ENCODE results near the gene AJAP1. TPM values are rescaled to one million over a fixed set of nuclear protein-coding genes. Genes with fewer than 3 reads are reported as not detected.

AJAP1 gene
- total RNA-seq, 2 experiments from 2014 or later = 0.39 to 0.47 TPM

DNA sequence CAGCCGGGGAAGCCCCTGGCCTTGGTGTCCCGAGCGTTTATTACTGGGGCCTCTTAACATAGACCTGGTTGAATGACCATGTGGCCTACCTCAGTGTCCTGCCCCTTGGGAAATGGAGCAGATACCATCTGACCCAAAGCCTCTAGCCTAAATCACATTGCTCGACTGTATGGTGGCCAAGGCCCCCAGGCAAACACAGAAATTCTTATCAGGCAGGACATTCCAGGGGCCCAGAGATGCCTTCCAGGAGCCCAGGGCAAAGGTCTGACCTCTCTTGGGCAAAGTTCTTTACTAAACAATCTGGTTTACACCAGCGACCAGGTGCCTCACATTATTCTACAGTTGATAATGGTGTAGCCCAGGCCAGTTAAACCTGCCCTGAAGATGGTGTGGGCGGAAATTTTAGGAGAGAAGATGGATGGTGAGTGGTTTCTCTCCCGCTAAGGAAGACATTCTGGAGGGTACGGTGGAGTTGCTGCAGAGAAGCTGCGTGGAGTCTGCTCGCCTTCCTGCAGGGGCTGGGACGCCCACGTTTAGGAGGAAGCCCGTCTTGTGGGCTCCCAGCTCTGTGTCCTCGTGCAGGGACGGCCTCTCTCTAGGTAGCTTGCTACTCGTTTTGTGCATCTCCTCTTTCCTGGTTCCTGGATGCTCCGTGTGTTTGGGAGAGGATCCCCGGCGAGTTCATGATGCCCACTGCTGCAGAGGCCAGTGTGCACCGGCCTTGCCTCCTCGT lies 21.2 kb downstream of the AJAP1 start:
- peaks cover 11% of the 10 kb centered on the region for H3K9me3 Mint-ChIP-seq
- H3K27me3 Mint-ChIP-seq = peaks cover 10% of the 10 kb centered on the region
- no peak for DNase-seq
- H3K4me3 Mint-ChIP-seq = no peak overlapping the region
- TF ChIP-seq, protein P1, sequence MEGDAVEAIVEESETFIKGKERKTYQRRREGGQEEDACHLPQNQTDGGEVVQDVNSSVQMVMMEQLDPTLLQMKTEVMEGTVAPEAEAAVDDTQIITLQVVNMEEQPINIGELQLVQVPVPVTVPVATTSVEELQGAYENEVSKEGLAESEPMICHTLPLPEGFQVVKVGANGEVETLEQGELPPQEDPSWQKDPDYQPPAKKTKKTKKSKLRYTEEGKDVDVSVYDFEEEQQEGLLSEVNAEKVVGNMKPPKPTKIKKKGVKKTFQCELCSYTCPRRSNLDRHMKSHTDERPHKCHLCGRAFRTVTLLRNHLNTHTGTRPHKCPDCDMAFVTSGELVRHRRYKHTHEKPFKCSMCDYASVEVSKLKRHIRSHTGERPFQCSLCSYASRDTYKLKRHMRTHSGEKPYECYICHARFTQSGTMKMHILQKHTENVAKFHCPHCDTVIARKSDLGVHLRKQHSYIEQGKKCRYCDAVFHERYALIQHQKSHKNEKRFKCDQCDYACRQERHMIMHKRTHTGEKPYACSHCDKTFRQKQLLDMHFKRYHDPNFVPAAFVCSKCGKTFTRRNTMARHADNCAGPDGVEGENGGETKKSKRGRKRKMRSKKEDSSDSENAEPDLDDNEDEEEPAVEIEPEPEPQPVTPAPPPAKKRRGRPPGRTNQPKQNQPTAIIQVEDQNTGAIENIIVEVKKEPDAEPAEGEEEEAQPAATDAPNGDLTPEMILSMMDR (IDR thresholded peaks at IDR 0.05) = no peak
- H3K9me3 ChIP-seq (ENCODE audit: control insufficient read depth in 1 of 2, insufficient read depth in 1 of 2, low read length in 2 of 2) = peaks cover 18% of the 10 kb centered on the region in 2 experiments
- H3K36me3 Mint-ChIP-seq (ENCODE audit: low read depth) = no peaks in the 10 kb centered on the region
- no peaks in the 10 kb centered on the region for H3K4me1 ChIP-seq (ENCODE audit: insufficient read depth, low read length)
- no peaks in the 10 kb centered on the region for H3K36me3 ChIP-seq (ENCODE audit: insufficient read depth, low read length)
- ChIA-PET POLR2A (no interaction called here), CTCF (no interaction called here)
- no peak overlapping the region for H3K27ac Mint-ChIP-seq
- H3K27ac ChIP-seq (ENCODE audit: low read depth in 1 of 2, low read length in 2 of 2) = no peak overlapping the region
- no peaks in the 10 kb centered on the region for H3K4me1 Mint-ChIP-seq (ENCODE audit: low read depth)
- no peak overlapping the region for H3K4me3 ChIP-seq (ENCODE audit: low read length)
- peaks cover 2 to 5% of the 10 kb centered on the region in 2 experiments for H3K27me3 ChIP-seq (ENCODE audit: control insufficient read depth in 1 of 2, insufficient read depth in 2 of 2, low read length in 2 of 2)
- no peak for ATAC-seq (ENCODE audit: poor library complexity)
- intact Hi-C loops (cut with DNase I, micrococcal nuclease) = no loop called here

DNA sequence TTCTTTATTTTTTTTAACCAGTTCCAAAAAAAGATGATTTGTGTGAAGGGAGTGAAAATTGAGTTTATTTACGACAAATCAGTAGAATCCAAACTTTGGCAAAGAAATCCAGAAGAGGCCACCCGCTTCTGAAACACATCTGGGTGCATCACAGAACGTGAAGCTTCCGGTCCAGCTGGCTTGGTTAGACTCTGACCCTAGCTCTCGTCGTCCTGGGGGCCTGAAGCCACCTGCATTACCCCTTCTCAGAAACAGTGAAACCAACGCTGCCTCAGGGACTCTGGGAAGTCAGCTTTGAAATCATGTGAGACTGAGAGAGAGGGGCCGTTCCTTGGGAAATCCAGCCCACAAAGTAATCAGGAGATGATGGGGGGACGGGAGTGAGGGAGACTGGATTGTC lies 21.8 kb downstream of the AJAP1 start:
- H3K9me3 ChIP-seq (ENCODE audit: control insufficient read depth in 1 of 2, insufficient read depth in 1 of 2, low read length in 2 of 2) = peaks cover 18 to 21% of the 10 kb centered on the region in 2 experiments
- H3K36me3 ChIP-seq (ENCODE audit: insufficient read depth, low read length) = no peaks in the 10 kb centered on the region
- peaks cover 11% of the 10 kb centered on the region for H3K9me3 Mint-ChIP-seq
- peaks cover 4 to 5% of the 10 kb centered on the region in 2 experiments for H3K27me3 ChIP-seq (ENCODE audit: control insufficient read depth in 1 of 2, insufficient read depth in 2 of 2, low read length in 2 of 2)
- no peak overlapping the region for H3K27ac Mint-ChIP-seq
- ATAC-seq (ENCODE audit: poor library complexity) (no peak), DNase-seq (no peak)
- POLR2A ChIA-PET = no interaction called here
- TF ChIP-seq, protein P1 (IDR thresholded peaks at IDR 0.05) = no peak
- no peaks in the 10 kb centered on the region for H3K4me1 ChIP-seq (ENCODE audit: insufficient read depth, low read length)
- CTCF ChIA-PET = no interaction called here
- H3K36me3 Mint-ChIP-seq (ENCODE audit: low read depth) = no peaks in the 10 kb centered on the region
- no peak overlapping the region for H3K27ac ChIP-seq (ENCODE audit: low read depth in 1 of 2, low read length in 2 of 2)
- intact Hi-C loops (cut with DNase I, micrococcal nuclease) = no loop called here
- H3K4me1 Mint-ChIP-seq (ENCODE audit: low read depth) = no peaks in the 10 kb centered on the region
- peaks cover 10% of the 10 kb centered on the region for H3K27me3 Mint-ChIP-seq
- no peak overlapping the region for H3K4me3 ChIP-seq (ENCODE audit: low read length)
- no peak overlapping the region for H3K4me3 Mint-ChIP-seq

DNA sequence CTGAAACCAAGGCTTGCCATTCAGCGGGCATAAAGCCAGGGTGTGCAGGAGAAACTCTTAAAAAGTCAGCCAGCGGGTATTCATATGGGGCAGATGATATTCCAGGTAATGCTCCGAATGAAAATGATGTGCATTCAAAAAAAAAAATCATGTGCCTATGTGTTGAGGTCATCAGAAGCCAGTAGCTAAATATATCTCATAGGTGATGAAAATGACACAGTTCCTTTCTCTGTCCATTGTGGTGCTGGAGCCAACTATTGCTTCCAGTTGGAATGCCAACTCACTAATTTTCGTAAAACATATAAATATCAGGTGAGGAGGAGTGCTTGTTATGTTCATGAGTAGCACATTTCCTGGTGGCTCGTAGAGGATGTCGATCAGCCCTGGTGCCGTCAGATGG lies 23.2 kb downstream of the AJAP1 start:
- ATAC-seq (ENCODE audit: poor library complexity) (no peak), DNase-seq (no peak)
- intact Hi-C loops (cut with DNase I, micrococcal nuclease) = no loop called here
- H3K9me3 Mint-ChIP-seq = peaks cover 11% of the 10 kb centered on the region
- H3K9me3 ChIP-seq (ENCODE audit: control insufficient read depth in 1 of 2, insufficient read depth in 1 of 2, low read length in 2 of 2) = peaks cover 18 to 23% of the 10 kb centered on the region in 2 experiments
- H3K27ac Mint-ChIP-seq = no peak overlapping the region
- no peak overlapping the region for H3K4me3 ChIP-seq (ENCODE audit: low read length)
- peaks cover 4 to 5% of the 10 kb centered on the region in 2 experiments for H3K27me3 ChIP-seq (ENCODE audit: control insufficient read depth in 1 of 2, insufficient read depth in 2 of 2, low read length in 2 of 2)
- H3K4me1 ChIP-seq (ENCODE audit: insufficient read depth, low read length) = no peaks in the 10 kb centered on the region
- no peak overlapping the region for H3K4me3 Mint-ChIP-seq
- ChIA-PET CTCF (no interaction called here), POLR2A (no interaction called here)
- no peaks in the 10 kb centered on the region for H3K4me1 Mint-ChIP-seq (ENCODE audit: low read depth)
- H3K27ac ChIP-seq (ENCODE audit: low read depth in 1 of 2, low read length in 2 of 2) = no peak overlapping the region
- H3K36me3 ChIP-seq (ENCODE audit: insufficient read depth, low read length) = no peaks in the 10 kb centered on the region
- H3K36me3 Mint-ChIP-seq (ENCODE audit: low read depth) = no peaks in the 10 kb centered on the region
- TF ChIP-seq, protein P1 (IDR thresholded peaks at IDR 0.05) = no peak
- H3K27me3 Mint-ChIP-seq = peaks cover 7% of the 10 kb centered on the region
